HG03095 (cell line): ENCODE results near the gene PIKFYVE.

Experiments
- ATAC-seq: cut with Tn5 transposase; IDR thresholded peaks from one replicate; pipeline ENCODE4 v1.9.1; 2021; ENCODE audit warnings: moderate library complexity; ENCODE audit not compliant: unreplicated experiment

Gene PIKFYVE

DNA sequence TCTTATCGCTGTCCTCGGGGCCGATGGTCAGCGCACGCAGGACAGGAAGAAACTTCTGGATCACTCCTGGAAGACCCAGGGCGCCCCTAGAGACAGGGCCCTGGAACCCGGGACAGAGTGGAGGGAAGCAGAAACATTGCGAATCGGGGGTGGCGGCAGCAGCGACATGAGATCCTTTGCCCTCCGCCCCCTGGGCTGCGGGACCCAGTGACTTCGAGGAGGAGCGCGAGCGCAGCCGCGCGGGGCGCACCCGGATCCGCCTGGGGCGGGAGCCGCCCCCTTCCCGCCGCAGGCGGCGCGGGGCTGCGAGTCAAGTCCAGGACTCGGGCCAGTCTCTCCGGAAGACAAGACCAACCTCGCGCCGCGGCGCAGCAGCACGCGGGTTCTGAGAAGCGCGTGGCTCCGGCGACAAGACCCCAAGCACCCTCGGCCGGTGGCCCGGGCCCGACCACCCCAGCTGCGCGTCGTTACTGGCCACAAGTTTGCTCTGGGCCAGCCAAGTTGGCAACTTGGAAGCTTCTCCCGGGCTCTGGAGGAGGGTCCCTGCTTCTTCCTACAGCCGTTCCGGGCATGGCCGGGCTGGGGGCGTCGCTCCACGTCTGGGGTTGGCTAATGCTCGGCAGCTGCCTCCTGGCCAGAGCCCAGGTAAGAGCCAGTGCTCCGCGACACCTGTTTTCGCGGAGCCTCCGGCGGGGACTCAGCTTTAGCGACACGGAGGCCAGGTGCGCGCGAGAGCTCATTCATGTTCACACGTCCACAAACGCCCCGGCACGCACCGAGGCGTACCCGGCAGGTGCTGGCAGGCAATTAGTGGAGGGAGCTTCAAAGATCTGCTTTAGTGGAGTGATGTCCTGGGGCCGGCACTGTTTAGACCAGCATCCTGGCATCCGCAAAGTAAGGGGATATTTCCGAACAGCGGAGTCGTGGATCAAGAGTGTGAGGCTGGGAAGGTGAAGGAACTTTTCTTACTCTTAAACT, 140.7 kb downstream of the PIKFYVE start, which contains the start of gene PTH2R:
Gene PTH2R, plus strand, starts transcription at position 319 of the 978 bp plus-strand sequence. Its CDS starts 252 bp downstream, at position 571.
- no peak for ATAC-seq

DNA sequence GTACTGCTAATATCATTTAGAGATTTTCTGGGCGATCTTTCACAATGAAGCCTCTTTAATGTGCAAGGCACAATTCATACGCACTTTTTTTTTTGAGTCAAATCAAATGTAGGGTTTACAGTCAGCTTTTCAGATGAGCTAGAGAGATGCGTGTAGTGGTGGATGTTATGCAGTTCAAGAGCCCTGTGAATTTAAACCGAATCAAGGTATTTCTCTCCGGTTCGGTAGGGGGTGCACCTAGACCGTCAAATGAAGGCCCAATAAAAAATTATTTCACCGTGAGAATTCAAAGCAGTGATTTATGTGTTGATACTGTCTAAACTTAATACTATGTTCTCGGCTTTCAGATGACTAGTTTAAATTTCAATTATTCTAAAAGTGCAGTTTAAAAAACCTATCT, 141.6 kb downstream of the PIKFYVE start:
- ATAC-seq, result no peak
